ENCODE measurements around the gene CALR3. TPM values are rescaled to one million over a fixed set of nuclear protein-coding genes. Genes with fewer than 3 reads are reported as not detected.
A peak's percentile ranks its signal among the peaks of the same experiment; 100 is the strongest.

Gene CALR3
- total and polyA plus RNA-seq, 2 of the 13 experiments (the other 11 are each of a cell fraction or from before 2014, with no cell fraction given), result not detected

DNA sequence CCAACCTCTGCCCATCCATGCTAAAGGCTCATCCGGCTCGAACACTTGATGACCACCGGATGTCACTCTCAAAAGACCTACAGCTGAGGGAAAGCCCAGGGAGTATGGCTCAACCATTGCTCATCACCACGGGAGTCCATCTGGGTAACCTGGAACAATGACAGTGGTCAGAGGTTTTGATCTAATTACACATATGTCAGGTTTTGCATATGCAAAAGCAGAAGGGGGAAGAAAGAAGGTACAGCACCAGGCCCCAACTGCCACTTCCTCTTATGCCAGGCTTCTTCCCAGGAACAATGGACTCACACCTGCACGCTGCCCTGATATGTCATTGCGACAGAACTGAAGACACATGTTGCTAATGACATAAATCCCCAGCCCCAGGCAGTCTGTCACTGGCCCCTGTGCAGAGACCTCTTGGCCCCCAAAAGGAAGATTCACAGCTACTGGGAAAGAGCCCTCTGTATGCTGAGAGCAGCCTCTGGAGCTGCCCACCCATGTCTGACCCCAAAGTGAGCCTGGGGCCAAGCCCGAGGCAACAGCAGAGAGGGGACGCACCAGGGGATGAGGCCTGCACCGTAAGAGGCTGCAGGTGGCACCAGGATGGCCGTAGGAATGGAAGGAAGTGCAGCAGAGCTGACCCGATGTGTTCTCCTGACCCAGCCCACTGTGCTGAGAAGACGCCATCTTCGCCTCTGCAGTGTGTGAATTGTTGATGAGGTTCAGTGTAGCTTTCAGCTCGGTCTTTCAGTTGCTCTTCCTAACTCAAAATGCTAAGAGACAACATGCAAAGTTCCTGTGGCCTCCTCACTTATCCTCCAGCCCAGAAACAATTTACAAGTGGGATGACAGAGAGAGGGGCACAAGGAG, 50.5 kb downstream of the CALR3 start:
- BruUV-seq (replicated peaks), result no TSS peak
- peak; percentile 57 for ATAC-seq
- TF ChIP-seq ZNF556 (CRISPR knock-in tag; IDR thresholded peaks at IDR 0.05; ENCODE audit: borderline replicate concordance) (no peak), SMC3 (IDR thresholded peaks at IDR 0.05; ENCODE audit: low read length) (peak; percentile 16; the same call in 1 of the 2 replicates), CEBPB (IDR thresholded peaks at IDR 0.05; ENCODE audit: borderline replicate concordance, low read depth, low read length) (peak; percentile 38; the same call in 1 of the 2 replicates), AGO2 (optimal IDR thresholded peaks at IDR 0.05; ENCODE audit: low read depth, low read length) (no peak), RAD21 (CRISPR knock-in tag; IDR thresholded peaks at IDR 0.05) (peak; percentile 44; the same call in 1 of the 2 replicates), STAG1 (CRISPR knock-in tag; IDR thresholded peaks at IDR 0.05) (peak; percentile 59), SAP130 (CRISPR knock-in tag; IDR thresholded peaks at IDR 0.05; ENCODE audit: low read depth) (peak; percentile 24; the same call in 1 of the 2 replicates)
- TF ChIP-seq, protein P1, sequence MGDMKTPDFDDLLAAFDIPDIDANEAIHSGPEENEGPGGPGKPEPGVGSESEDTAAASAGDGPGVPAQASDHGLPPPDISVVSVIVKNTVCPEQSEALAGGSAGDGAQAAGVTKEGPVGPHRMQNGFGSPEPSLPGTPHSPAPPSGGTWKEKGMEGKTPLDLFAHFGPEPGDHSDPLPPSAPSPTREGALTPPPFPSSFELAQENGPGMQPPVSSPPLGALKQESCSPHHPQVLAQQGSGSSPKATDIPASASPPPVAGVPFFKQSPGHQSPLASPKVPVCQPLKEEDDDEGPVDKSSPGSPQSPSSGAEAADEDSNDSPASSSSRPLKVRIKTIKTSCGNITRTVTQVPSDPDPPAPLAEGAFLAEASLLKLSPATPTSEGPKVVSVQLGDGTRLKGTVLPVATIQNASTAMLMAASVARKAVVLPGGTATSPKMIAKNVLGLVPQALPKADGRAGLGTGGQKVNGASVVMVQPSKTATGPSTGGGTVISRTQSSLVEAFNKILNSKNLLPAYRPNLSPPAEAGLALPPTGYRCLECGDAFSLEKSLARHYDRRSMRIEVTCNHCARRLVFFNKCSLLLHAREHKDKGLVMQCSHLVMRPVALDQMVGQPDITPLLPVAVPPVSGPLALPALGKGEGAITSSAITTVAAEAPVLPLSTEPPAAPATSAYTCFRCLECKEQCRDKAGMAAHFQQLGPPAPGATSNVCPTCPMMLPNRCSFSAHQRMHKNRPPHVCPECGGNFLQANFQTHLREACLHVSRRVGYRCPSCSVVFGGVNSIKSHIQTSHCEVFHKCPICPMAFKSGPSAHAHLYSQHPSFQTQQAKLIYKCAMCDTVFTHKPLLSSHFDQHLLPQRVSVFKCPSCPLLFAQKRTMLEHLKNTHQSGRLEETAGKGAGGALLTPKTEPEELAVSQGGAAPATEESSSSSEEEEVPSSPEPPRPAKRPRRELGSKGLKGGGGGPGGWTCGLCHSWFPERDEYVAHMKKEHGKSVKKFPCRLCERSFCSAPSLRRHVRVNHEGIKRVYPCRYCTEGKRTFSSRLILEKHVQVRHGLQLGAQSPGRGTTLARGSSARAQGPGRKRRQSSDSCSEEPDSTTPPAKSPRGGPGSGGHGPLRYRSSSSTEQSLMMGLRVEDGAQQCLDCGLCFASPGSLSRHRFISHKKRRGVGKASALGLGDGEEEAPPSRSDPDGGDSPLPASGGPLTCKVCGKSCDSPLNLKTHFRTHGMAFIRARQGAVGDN (CRISPR knock-in tag; IDR thresholded peaks at IDR 0.05), result peak; percentile 11; the same call in 1 of the 2 replicates
- TF ChIP-seq, protein P2, sequence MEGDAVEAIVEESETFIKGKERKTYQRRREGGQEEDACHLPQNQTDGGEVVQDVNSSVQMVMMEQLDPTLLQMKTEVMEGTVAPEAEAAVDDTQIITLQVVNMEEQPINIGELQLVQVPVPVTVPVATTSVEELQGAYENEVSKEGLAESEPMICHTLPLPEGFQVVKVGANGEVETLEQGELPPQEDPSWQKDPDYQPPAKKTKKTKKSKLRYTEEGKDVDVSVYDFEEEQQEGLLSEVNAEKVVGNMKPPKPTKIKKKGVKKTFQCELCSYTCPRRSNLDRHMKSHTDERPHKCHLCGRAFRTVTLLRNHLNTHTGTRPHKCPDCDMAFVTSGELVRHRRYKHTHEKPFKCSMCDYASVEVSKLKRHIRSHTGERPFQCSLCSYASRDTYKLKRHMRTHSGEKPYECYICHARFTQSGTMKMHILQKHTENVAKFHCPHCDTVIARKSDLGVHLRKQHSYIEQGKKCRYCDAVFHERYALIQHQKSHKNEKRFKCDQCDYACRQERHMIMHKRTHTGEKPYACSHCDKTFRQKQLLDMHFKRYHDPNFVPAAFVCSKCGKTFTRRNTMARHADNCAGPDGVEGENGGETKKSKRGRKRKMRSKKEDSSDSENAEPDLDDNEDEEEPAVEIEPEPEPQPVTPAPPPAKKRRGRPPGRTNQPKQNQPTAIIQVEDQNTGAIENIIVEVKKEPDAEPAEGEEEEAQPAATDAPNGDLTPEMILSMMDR (CRISPR knock-in tag; IDR thresholded peaks at IDR 0.05), result peak; percentile 58
- H3K9ac ChIP-seq (ENCODE audit: insufficient read depth, low read depth, low read length), result no peak overlapping the region
- CTCF ChIA-PET (ENCODE audit: low intra/inter-chr PET ratio, low total read pairs), result no interaction called here
- DNase-seq (ENCODE audit: low spot score), result peak; percentile 32
- peaks cover 3 to 17% of the 10 kb centered on the region in 2 experiments; a peak in 4 of 5 replicates for H3K36me3 ChIP-seq (replicated peaks in 1 of 2; ENCODE audit: control insufficient read depth in 1 of 2, insufficient read depth in 2 of 2, low read length in 2 of 2)
- H2AFZ ChIP-seq (ENCODE audit: low read length), result no peak overlapping the region
- POLR2A ChIA-PET, result interaction anchor here (1.1 kb wide), 1 partner anchor 12 kb away, joined by 4 read pairs; no protein-coding TSS in a partner anchor
- peaks cover 10% of the 10 kb centered on the region; the same call in 1 of the 2 replicates for H4K20me1 ChIP-seq (ENCODE audit: insufficient read depth, low read length)
- peaks cover 44% of the 10 kb centered on the region for H3K4me1 ChIP-seq (ENCODE audit: insufficient read depth, low read length)
- 92% methylated on average over 13 of the region's 14 CpGs for whole genome bisulfite sequencing (ENCODE audit: low lambda C conversion rate)
- H3K79me2 ChIP-seq (ENCODE audit: insufficient read depth, low read length), result peaks cover 81% of the 10 kb centered on the region
- H3K27ac ChIP-seq (ENCODE audit: extremely low read length, insufficient read depth, low read length), result no peak overlapping the region
- H3K9me3 ChIP-seq (ENCODE audit: low read length), result no peaks in the 10 kb centered on the region
- FAIRE-seq, result no peak
- intact Hi-C loops (cut with micrococcal nuclease; ENCODE audit: unreplicated experiment) (loop anchor here (2.0 to 10.0 kb wide), 2 partner anchors 19 to 49 kb away; partner anchors contain the start of genes C19orf44 and CALR3), in situ Hi-C loops (cut with HindIII; ENCODE audit: extremely low pct_ligation_motif_present, low pct_unique_long_range_greater_than_20kb) (no loop called here)
- H3K4me2 ChIP-seq (ENCODE audit: low read depth, low read length), result no peak overlapping the region
- H3K27me3 ChIP-seq (ENCODE audit: control insufficient read depth in 1 of 2, insufficient read depth in 2 of 2, low read length in 2 of 2), result no peaks in the 10 kb centered on the region
- no peak overlapping the region for H3K4me3 ChIP-seq (replicated peaks in 1 of 3; ENCODE audit: insufficient read depth in 1 of 3, low read depth in 2 of 3, low read length in 3 of 3)
